ENCODE results near the gene CFAP46.

DNA sequence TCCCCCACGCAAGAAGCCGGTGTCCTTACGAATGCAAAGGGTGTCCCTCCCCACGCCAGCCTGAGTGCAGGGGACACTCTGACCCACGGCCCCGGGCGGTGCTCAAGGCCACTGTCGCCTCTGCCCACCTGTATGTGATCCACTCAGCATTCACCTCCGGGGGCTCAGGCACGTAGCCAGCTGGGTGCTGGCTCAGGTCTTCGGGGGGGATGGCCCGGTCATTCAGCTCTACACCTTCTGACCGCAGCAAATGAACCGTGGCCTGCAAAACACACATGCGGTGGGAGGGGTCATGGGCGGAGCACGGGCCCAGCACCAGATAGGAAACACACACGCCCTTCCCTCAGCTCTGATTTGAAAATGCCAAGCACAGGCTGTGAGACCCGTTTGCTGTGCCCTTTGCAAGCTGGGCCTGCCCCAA lies 25.9 kb downstream of the CFAP46 start:
- TF ChIP-seq, protein P1, sequence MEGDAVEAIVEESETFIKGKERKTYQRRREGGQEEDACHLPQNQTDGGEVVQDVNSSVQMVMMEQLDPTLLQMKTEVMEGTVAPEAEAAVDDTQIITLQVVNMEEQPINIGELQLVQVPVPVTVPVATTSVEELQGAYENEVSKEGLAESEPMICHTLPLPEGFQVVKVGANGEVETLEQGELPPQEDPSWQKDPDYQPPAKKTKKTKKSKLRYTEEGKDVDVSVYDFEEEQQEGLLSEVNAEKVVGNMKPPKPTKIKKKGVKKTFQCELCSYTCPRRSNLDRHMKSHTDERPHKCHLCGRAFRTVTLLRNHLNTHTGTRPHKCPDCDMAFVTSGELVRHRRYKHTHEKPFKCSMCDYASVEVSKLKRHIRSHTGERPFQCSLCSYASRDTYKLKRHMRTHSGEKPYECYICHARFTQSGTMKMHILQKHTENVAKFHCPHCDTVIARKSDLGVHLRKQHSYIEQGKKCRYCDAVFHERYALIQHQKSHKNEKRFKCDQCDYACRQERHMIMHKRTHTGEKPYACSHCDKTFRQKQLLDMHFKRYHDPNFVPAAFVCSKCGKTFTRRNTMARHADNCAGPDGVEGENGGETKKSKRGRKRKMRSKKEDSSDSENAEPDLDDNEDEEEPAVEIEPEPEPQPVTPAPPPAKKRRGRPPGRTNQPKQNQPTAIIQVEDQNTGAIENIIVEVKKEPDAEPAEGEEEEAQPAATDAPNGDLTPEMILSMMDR (IDR thresholded peaks at IDR 0.05), result no peak
- TF ChIP-seq POLR2A (IDR thresholded peaks at IDR 0.05), result no peak

Data from lower leg skin (tissue), 3 donors.